Activated CD4-positive, alpha-beta T cell treated with anti-CD3 and anti-CD28 coated beads for 36 hours (primary cell): ENCODE results near the gene CBS. TPM values are rescaled to one million over a fixed set of nuclear protein-coding genes. Genes with fewer than 3 reads are reported as not detected.

ENCODE experiments used
- total RNA-seq, 2 experiments: library from RNA; stranded (reverse); gene quantifications; one replicate each; pipeline ENCODE4 v1.2.3, GENCODE V29; 2021

Gene CBS
- total RNA-seq, 2 experiments from 2014 or later: 88.3 to 98.5 TPM

Other genes starting within 250 kb of the CBS start
- gene WDR4, start 196.3 kb downstream of the CBS start, total RNA-seq: 10 to 100 TPM; 34.0 to 46.5 TPM
- 10 to 100 TPM; 24.6 to 31.8 TPM for gene NDUFV3, start 182.5 kb downstream of the CBS start, total RNA-seq
- 1 to 10 TPM in 1 of 2 experiments, under 1 TPM in 1; 0.91 to 1.4 TPM for gene ERVH48-1, start 150.2 kb downstream of the CBS start, total RNA-seq
- 10 to 100 TPM; 13.4 to 14.8 TPM for gene PKNOX1, start 101.3 kb downstream of the CBS start, total RNA-seq
- gene U2AF1, start 31.7 kb upstream of the CBS start, total RNA-seq: 100 to 1,000 TPM in 1 of 2 experiments, 1 to 10 TPM in 1; 5.3 to 199 TPM
- gene CRYAA, start 93.2 kb upstream of the CBS start, total RNA-seq: not detected